HG03025 (cell line): ENCODE results near the gene EN1.

ENCODE experiments used
- ATAC-seq: cut with Tn5 transposase; IDR thresholded peaks from one replicate; pipeline ENCODE4 v1.9.1; 2021; ENCODE audit warnings: mild to moderate bottlenecking, moderate library complexity; ENCODE audit not compliant: unreplicated experiment, low FRiP score

EN1 gene

DNA sequence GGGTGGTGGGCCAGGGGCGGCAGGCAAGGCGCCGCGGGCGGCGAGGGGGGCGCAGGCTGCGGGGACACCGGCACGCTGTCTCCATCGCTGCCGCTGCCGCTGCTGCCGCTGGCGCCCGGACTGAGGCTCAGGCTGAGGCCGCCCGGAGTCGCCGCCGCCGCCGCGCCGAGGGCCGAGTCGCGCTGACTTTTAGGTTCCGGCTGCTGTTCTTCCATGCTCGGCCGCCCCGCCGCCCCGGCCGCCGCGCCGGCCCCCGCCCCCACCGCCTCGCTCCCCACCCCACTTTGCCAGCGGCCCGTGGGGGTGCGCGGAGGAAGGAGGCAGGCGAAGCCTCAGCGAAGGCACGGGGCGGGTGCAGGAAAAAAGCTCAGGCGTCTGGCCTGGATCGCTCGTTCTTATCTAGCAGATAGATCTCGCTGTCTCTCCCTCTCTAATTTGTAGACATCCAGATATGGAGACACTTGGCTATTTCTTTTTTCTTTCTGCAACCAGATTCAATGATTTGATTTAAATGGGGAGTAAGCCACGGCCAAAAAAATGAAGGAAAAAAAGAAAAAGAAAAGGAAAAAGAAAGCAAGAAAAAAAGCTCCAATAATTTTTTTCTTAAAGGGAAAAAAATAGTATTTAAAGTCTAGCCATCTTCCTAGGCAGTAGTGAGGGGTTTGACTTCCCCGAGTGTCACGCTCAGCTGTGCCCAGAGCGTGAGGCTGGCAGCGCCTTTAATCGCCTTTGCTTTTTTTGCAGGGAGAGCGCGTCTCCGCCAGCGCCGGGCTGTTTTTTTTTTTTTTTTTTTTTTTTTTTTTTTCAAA, at the start of gene EN1:
EN1 (minus strand) TSS at position 696 of the 809 bp plus-strand sequence; CDS start at position 215, 481 bp downstream.
- ATAC-seq: no peak

DNA sequence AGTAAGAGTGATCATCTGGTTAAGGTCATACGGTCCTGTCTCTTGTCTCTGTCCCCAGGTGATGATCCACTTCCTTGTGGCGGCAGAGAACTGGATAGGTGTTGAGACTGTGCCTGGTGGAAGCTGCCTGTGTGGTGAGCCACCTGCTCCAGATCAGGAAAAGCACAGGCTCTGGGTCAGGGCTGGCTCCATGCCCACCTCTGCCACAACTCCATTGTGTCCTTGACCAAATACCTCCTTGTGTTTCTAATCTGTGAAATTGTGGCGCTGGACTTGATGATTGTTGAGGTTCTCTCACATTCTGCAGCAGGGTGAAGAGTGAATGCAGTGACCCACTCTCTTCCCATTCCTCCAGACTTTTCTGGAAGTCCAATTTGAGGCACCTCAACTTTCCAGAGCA, 45.7 kb upstream of the EN1 start:
- ATAC-seq: no peak

DNA sequence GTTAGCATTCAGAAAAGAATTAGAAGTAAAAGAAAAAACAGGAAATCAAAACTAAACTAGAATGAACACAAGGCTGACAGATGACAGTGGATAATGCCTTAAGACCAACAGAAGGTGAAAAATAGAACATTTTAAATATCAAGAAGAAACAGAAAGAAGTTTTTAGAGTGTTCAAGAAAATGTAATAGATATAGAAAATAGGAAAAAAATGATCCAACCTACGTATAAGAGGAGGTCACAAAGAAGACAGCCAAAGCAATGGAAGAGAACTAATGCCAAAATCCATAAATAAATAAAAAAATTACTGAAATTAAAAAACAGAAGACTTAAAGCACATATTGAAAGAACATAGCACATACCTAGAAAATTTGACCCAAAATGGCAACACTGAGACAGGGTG, 42.5 kb upstream of the EN1 start:
- no peak for ATAC-seq

DNA sequence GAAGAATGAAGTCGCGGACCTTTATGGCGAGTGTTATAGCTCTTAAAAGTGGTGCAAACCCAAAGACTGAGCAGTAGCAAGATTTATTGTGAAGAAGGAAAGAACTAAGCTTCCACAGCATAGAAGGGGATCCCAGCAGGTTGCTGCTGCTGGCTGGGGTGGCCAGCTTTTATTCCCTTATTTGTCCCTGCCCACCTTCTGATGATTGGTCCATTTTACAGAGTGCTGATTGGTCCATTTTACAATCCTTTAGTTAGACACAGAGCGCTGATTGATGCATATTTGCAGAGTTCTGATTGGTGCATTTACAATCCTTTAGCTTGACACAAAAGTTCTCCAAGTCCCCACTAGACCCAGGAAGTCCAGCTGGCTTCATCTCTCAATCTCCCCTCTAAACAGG, 36.3 kb upstream of the EN1 start:
- no peak for ATAC-seq

DNA sequence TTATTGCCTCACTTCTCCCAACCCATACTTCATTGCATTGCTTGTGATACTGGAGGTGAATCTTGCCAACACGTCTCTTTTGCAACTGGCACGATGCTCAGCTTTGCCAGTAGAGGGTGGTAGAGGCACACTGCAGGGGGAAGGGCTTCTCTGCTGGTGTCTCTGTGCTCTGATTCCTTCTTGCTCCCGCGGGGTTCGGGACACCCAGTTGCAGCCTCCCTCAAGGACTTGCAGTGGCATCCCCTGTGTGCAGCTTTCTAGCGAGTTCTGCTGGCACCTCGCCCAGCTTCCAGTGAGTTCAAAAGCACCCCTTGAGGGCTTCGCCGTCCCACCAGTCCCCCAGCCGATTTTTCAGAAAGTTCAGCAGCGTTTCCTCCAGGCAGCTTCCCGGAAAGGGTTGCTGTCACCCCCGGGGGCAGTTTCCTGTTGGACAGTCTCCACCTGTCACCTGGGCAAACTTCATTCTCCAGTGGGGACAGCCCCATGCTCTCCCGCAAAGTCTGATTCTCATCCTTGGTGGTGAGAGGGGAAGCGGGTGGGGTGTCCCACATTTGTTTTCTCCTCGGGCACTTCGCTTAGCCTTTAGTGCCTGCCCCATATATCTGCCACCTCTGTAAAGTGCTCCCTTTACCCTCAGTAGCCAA, 35.4 kb upstream of the EN1 start:
- no peak for ATAC-seq

GRCh38 chr2:118881490-118882129, 34.2 kb upstream of the EN1 start:
- ATAC-seq: peak; percentile 92

DNA sequence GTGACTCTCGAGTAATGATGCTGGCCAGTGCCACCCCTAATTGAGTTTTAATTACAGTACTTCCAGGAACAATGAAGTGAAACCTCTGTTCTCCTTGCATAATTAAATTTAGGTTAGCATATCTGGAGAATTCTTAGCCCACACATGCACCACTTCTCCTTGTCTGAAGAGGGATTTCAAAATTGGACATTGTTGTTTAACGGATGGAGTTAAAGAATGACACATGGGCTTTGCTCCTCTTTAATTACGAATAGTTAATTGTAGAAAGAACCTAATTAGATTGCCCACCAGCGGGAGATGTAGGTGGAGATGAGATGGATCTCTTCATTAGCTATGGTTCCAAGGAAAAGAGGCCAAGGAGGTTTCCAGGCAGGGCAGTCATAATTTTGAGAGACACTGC, 33.1 kb upstream of the EN1 start:
- no peak for ATAC-seq

GRCh38 chr2:118878531-118879149, 31.2 kb upstream of the EN1 start:
- ATAC-seq: no peak

DNA sequence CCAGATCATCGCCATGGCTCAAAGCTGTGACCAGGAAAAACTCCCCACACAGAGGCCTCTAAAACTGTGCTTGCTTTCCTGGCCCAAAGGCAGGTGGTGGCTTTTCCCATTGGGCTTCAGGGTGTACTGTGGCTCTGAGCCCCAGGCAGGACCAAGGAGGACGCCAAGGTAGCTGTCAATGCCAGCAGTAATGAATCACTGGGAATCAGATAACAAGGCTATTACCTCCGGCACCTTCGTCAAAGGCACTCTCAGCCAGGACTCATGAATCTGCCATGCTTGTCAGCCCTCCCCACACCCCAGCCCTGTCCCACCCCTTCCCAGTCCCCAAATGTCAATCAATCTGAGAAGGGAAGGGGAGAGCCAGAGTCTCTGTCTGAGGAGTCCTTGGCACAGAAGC, 27.9 kb upstream of the EN1 start:
- ATAC-seq: no peak

DNA sequence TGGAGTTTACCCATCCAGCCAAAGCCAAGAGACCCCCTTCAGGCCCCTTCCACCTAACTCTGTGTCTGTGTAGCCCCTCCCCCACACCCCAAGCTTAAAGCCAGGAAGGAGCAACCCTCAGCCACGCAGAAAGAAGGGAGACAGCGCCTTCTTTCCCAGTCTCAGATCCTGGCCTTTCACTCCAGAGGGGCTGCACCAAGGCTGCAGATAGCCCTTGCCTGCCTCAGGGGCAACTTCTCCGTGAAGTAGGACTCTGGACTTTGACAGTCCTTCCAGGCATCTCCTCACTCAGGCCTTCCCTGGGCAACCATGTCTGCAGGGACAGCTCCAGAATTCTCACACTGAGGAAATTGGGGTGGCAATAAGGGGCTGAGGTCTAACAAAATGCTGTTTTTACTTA, 26.9 kb upstream of the EN1 start:
- ATAC-seq: no peak

GRCh38 chr2:118865106-118865505, 17.7 kb upstream of the EN1 start:
- ATAC-seq: peak; percentile 80

DNA sequence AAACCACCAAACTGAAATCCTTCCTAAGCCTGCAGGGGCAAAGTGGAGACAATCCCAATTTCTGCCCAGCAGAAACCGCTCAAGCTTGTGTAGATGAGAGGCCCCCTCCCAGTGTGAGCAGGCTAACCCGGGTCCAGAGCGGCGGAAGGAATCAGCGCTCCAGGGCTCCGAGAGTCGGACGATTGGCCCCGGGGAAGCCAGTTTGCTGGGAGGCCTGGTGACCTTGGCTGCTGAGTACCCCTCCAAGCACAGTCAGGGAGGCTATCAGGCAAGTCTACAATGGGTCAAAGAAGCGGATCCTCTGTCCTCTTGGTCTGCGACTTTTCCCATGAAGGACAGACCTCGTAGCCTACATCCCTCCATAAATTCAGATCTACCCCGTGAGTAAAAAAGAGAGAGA, 16.8 kb upstream of the EN1 start:
- no peak for ATAC-seq

DNA sequence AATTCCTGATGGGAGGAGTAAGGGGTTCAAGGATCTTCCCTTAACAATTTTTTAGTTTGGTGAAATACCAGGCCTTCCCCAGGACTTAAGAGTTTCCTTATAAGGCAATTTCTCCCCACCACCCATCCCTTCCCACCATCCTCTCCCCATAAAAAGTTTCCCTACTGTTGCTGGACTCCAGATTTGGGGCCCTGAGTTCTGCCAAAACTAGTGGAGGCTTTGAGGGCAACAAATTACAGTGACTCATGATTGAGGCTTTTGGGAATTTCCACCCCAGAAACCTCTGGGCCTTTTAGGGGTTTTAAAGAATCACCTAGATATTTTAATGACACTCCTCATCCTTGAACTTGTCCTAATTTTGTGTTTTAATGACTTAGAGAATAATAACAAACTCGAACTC, 14.3 kb upstream of the EN1 start:
- ATAC-seq: no peak

DNA sequence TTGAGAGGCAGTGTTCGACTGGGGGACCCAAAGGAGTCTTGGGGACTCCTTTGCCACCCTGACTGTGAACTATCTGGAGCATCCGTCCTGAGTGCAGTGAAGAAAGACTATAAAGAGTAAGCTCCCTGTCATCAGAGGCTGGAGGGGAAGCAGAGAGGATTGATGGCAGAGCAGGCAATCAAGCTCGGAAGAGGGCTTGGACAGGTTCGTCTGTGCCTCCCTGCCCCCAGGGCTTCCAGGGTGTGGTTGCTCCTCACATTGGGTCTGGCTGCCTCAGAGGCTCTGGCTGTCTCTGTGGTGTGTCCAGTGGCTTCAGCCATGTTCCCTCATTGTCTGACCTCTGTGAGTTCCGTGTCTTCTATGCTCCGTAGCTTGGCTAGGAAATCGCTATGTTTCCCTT, 13.8 kb upstream of the EN1 start:
- ATAC-seq: no peak

- ATAC-seq: no peak
Measured at GRCh38 chr2:118860506-118860905, 13.1 kb upstream of the EN1 start.

DNA sequence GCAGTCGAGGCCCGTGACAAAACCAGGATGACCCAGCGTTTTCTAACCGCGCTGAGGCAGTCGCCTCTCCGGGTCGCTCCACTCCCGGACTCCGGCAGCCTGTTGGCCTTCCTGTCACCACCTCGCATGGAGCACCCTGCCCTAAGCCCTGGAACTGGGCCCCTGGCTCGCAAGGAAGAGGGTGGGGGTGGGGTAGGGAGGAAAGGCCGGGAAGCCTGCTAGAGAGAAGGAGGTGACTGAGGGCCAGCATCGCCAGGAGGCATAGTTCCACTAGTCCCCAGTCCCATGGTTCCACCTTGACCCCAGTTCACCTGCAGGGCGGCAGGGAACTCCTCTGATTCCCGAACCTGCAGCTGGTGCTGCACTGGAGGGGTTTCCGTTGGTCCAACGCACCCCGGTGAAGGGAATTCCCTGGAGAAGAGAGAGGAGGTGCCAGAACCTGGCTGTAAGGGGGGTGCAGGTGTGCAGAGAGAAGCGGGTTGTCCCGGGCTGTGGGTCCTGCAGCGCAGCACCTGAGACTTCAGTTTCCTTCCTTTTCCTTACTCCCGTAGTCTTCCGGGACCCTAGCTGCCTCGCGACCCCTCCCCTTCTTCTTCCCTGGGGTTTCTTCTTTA, 11.8 kb upstream of the EN1 start:
- ATAC-seq: no peak

DNA sequence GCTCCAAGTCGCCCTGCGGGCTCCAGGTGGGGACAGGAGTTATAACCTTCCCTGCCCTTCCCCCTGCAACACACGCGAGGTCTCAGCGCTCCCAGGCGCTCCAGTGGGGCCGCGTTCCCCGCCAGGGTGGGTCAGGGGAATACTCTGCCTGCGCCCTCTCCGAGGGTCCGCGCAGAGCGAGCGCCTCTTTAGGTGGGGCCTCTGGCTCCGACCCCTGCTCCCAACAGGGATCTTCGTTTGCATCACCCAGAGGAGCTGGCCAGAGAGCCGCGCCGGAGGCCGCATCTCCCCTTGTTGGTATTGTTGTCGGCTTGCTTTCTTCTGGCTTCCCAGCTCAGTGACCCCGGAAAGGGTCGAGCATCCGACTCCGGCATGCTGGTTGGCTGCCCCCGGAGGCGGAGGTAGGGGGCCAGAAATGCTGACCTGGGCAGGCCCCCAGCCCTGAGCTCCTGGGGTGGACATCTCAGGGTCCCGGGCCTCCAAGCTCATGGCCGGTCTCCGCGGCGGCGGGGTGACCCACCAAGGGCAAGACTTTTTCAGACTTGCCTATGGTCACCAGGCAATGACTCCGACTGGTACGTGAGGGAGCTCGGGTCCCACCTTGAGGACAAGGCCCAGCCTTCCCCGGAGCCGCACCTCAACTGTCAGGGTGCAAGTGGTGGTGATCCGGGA, 11.2 kb upstream of the EN1 start:
- ATAC-seq: no peak

DNA sequence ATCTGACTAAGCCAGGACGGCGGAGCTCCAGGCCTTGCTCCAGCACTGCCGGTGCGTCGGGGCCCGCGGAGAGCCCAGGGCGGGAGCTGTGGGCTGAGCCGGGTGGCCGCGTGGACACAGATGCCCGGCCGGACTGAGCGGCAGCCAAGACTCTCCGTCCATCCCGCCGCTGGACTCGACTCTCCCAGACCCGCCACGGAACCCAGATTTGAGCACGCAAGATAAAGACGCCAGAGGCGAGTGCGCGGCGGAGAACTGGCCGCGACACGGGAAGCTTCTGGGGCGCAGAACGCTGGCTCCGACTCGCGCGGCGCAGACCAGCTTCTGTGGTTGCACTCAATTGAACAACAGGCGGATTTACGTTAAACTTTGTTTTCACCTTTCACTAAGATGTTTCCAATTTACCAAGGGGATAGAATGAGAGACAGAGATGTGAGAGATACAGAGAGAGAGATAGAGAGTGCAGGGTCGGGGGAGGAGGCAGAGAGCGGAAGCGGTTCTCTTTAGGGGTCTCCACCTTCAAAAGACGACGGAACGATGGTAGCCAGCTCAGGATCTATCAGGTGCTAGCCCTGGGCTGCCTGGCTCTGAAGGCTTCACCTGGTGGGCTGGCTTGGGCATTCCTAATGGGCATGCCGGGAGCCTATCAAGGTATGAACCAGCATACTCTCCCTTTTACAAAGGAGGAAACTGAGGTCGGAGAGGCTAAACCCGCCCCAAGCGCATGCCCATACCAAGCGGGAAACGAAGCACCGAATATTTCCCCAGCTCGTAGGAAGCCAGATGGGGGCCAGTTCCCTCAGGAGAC, 10.4 kb upstream of the EN1 start:
- ATAC-seq: no peak

DNA sequence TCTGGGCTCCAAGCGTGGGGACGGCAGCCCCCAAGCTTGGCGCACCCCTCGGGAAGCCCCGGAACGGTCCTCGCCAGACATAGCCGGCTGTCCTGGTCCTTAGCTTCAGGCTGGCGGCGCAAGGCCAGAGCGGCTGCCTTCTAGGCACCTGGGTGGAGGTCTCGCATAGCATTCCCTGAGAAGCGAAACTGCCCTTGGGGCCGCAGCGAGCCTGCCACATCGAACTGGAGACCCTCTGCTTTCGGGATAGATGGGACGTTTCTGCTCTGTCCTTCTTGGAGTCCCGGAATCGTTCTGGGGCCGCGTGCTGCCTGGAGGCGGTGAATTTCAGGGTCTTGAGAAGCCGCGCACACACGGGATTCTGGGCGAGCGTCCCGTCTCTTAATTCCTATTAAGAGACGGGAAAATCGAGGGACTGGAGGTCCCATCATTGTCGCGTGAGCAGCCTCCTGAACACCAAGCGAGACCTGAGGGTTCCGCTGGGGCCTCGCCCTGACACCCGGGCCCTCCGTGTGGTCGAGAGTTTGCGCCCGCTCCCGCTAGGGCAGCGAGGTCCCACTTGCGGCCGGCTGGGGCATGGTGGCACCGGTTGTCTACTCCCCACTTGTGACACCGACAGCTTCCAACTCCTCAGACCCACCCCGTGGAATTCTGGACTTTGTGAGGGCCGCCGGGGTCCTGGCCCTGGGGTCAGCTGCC, 9.7 kb upstream of the EN1 start:
- ATAC-seq: no peak
